SK-N-MC (cell line): ENCODE results near the gene MX1.

Source experiments
- EZH2 ChIP-seq: fragments of 200-600 bp; sonication (generic); IDR thresholded peaks from one replicate; pipeline ENCODE4 v1.6.1; 2017; ENCODE audit warnings: antibody characterized with exemption
- POLR2AphosphoS5 ChIP-seq: IDR thresholded peaks from 2 replicates; pipeline ENCODE4 v1.6.1; 2012; ENCODE audit warnings: mild to moderate bottlenecking, low read depth, low read length, borderline replicate concordance

- TF ChIP-seq EZH2 (no peak), POLR2AphosphoS5 (no peak)
Observed at GRCh38 chr21:41387824-41388223, 38.2 kb upstream of the MX1 start.
